Epithelial cell of esophagus (primary cell): Measurements from ENCODE around the gene ABCD1.
A peak's percentile ranks its signal among the peaks of the same experiment; 100 is the strongest.
"Not testable (repeated sequence)": the region's sequence is repeated elsewhere in the genome, so short reads cannot be mapped to it uniquely, and the experiment has no call there.

Experiments
- DNase-seq: peaks from one replicate; pipeline ENCODE4 v3.0.0; 2010; ENCODE audit warnings: low read depth
- H3K4me3 ChIP-seq: 2 replicates; pipeline ENCODE4 v1.5.1; 2011; ENCODE audit warnings: mild to moderate bottlenecking, low read length, control low read depth
- TF ChIP-seq, protein P1 (sequence below): IDR thresholded peaks from 2 replicates; pipeline ENCODE4 v1.5.1; 2011; ENCODE audit warnings: low read depth, mild to moderate bottlenecking, low read length, control low read depth, inconsistent platforms; ENCODE audit not compliant: insufficient read depth; ENCODE audit errors: missing control alignments

ABCD1 gene

DNA sequence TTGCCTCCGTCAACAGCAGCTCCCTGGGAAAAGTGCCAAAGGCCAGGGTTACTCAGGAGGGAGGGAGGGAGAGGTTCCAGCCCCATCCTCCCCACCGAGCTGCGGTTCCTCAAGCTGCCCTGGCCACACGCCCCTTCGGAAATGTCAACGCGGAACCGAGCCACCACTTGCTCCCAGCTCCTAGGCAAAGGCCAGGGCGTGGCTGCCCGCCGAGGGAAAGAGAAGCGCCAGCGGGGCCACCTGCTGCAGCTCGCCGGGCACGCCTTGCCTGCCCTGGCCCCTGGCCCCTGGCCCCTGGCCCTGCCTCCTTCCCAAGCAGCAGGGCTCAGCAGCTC is 21.7 kb upstream of the ABCD1 start:
- H3K4me3 ChIP-seq = no peak overlapping the region
- peak; percentile 50 for DNase-seq
- TF ChIP-seq, protein P1, sequence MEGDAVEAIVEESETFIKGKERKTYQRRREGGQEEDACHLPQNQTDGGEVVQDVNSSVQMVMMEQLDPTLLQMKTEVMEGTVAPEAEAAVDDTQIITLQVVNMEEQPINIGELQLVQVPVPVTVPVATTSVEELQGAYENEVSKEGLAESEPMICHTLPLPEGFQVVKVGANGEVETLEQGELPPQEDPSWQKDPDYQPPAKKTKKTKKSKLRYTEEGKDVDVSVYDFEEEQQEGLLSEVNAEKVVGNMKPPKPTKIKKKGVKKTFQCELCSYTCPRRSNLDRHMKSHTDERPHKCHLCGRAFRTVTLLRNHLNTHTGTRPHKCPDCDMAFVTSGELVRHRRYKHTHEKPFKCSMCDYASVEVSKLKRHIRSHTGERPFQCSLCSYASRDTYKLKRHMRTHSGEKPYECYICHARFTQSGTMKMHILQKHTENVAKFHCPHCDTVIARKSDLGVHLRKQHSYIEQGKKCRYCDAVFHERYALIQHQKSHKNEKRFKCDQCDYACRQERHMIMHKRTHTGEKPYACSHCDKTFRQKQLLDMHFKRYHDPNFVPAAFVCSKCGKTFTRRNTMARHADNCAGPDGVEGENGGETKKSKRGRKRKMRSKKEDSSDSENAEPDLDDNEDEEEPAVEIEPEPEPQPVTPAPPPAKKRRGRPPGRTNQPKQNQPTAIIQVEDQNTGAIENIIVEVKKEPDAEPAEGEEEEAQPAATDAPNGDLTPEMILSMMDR = no peak

DNA sequence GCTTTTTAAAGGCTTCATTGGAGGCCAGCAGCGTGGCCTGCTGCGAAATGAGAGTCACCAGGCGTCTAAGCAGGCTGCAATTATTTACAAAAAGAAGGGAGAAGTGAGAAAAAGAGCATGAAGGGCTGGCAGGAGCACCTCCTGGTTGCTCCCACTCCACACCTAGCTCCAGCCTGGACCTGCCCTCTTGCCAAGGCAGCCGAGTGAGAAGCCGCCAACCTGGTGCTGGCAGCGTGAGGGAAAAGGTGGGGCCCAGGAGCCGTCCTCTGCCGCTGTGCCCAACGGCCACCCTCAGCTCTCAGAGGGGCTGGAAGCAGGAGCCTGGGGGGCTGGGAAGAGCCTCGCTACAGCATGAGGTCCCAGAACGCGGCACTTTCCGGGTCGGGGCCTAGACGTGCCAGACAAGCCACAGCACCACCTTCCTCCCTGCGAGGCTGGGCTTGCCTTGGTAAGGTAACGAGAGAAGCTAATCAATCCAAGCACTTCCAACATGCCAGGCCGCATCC is 20.6 kb upstream of the ABCD1 start:
- TF ChIP-seq, protein P1 = no peak
- peak; percentile 54 for DNase-seq
- no peak overlapping the region for H3K4me3 ChIP-seq

DNA sequence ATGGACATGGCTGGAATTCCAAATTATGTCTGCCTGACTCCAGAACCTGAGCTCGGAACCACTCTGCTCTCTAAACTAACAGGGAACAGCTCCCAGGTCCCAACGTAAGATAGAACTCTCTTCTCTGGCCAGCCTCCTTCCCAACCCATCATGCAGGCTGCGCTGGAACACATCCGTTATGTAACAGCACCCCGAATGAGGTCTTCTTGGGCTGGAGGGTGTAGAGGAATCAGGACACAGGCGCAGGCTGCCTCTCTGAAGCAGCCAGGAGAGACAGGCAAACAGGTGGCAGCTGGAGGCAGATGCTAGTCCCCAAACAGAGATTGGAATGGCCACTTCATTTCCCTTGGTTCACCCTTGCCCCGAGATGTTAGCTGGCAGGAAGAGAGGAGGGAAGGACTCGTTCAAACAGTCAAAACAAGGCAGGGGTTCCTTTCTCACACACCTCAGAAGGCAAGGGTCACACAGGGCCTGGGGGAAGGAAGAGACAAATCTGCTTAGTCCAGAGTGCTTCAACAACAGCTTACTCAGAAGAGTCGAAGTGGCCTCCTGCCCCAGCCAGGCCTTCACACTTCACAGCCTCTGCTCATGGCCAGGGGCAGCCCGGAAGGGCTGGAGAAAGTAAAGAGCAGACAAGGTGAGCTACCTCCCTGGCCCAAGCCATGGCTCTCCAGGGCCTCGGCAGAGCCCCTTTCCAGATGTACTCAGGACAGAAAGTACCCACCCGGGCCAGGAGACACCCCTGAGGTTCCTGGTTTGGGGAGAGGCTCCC is 19.8 kb upstream of the ABCD1 start:
- H3K4me3 ChIP-seq, DNase-seq: not testable (repeated sequence)

DNA sequence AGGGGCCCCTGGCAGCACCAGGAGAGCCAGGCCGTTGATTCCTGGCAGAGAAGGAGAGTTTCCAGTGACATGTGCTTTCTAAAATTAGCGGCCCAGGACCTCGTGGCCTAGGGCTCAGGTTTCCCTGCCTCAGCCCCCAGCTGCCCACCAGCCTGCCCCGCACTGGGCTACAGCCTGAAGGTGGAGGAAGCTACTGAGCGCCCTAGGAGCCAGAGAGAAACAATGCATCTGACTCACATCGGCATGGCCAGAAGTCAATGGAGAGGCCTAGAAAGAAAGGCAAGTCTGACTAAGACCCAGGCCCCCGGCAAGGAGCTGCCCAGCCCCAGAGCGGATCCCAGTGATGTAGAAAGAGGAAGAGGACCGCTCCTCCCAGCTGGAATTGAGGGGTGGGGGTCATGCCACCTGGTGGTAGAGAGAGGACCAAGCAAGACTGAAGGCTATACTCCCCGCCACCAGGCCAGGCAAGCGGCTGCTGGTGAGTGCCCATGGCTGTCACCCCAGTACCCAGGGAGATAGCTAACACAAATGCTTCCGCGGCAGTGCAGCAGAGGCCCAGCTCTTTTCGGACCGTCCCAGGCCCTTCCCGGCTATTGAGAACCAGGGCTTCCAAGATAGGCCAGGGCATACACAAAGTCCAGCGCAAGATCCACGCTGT is 19.1 kb upstream of the ABCD1 start:
- H3K4me3 ChIP-seq = not testable (repeated sequence)

DNA sequence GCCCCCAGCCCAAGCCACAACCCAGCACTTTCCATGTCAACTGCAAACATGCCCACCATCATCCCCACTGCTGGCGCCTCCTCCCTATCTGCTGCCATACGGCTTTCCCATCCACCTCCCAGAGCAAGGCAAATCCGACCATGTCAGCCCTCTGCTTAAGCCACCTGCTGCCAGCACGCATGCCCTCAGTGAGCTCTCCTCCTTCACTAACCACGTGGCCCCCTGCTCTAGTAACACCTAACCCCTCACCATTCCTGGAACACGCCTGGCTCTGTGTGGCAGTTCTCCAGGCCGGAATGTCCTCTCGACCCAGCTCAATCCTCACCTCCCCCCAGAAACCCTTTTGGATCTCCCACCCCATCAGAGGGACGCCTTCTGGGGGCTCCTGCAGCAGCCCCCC is 17.9 kb upstream of the ABCD1 start:
- TF ChIP-seq, protein P1 = no peak
- H3K4me3 ChIP-seq = no peak overlapping the region
- no peak for DNase-seq

More for the DNA sequence above, 19.1 kb upstream of the ABCD1 start:
- peak; percentile 60 for DNase-seq

DNA sequence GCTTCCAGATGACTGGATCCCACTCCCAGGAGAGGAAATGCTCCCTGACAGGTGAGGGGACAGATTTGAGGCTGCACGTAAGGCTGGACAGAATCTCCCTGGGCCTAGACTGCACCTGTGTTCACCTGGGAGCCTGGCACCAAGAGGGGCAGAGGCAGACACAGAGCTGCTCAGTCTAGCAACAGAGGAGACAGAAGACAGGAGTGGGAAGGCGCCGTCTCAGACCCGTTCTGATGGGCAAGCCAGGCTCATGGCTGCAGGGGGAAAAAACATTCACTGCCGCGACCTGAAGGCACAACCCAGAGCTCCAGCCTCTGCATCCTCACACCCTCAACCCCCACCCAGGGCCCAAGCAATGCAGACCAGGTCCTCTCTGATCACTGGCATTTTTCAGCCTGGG is 17.2 kb upstream of the ABCD1 start:
- H3K4me3 ChIP-seq = no peak overlapping the region
- TF ChIP-seq, protein P1 = no peak
- no peak for DNase-seq

DNA sequence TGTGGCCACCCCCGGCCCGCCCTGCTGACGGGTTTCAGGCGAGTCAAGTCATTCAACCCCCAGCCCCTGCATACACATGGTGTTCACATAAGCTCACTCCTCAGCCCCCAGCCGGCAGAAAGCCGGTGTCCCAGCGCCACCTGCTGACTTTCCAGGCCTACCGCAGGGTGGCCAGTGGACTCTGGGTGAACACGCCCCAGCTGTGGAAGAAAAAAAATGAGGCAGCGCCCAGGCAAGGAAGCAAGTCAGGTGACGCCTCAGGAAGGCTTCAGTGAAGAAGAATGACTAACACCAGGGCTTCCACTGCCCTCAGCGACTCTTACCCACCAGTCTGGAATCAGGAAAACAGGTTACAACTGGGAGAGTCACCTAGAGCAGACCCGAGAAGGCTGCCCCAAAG is 16.2 kb upstream of the ABCD1 start:
- H3K4me3 ChIP-seq = no peak overlapping the region
- DNase-seq = peak; percentile 92
- TF ChIP-seq, protein P1 = peak; percentile 70
